Fibroblast of lung (primary cell): Measurements from ENCODE around the gene ABCG4. TPM values are rescaled to one million over a fixed set of nuclear protein-coding genes. Genes with fewer than 3 reads are reported as not detected.

Experiments
- DNase-seq, 2 donors: peaks; one replicate each; pipeline versions ENCODE4 v3.0.0 to v3.0.0-alpha.2; 2010; ENCODE audit warnings: low read depth in 2 of 2
- H2AFZ ChIP-seq: 2 replicates; pipeline ENCODE4 v1.5.1; 2012; ENCODE audit warnings: low read length, control low read depth, inconsistent platforms
- H3K27ac ChIP-seq: 2 replicates; pipeline ENCODE4 v1.5.1; 2011; ENCODE audit warnings: low read length, control low read depth; ENCODE audit not compliant: insufficient read depth
- H3K27me3 ChIP-seq: 2 replicates; pipeline ENCODE4 v1.5.1; 2011; ENCODE audit warnings: mild to moderate bottlenecking, low read length; ENCODE audit not compliant: control insufficient read depth, insufficient read depth
- H3K36me3 ChIP-seq: 2 replicates; pipeline ENCODE4 v1.5.1; 2011; ENCODE audit warnings: low read length; ENCODE audit not compliant: control insufficient read depth, insufficient read depth
- H3K4me1 ChIP-seq: 2 replicates; pipeline ENCODE4 v1.5.1; 2011; ENCODE audit warnings: low read length; ENCODE audit not compliant: control insufficient read depth, insufficient read depth; ENCODE audit errors: extremely low read depth
- H3K4me2 ChIP-seq: 2 replicates; pipeline ENCODE4 v1.5.1; 2011; ENCODE audit warnings: low read length, control low read depth; ENCODE audit not compliant: insufficient read depth; ENCODE audit errors: extremely low read depth
- H3K4me3 ChIP-seq, 4 experiments: fragments of 200-600 bp in 1 of 4; sonication (generic) in 1 of 4; replicated peaks in 1 of 4; 2 replicates each; pipeline ENCODE4 v1.5.1; 2011 to 2016; ENCODE audit warnings: low read length in 4 of 4, low read depth in 3 of 4, mild to moderate bottlenecking in 3 of 4, control low read depth in 2 of 4, inconsistent platforms in 1 of 4, mixed read lengths in 1 of 4; ENCODE audit not compliant: insufficient read depth in 1 of 4; ENCODE audit errors: control extremely low read depth in 1 of 4
- H3K79me2 ChIP-seq: 2 replicates; pipeline ENCODE4 v1.5.1; 2012; ENCODE audit warnings: mild to moderate bottlenecking, low read length, inconsistent platforms; ENCODE audit not compliant: control insufficient read depth, insufficient read depth
- H3K9ac ChIP-seq: 2 replicates; pipeline ENCODE4 v1.5.1; 2011; ENCODE audit warnings: mild to moderate bottlenecking, low read length, control low read depth; ENCODE audit not compliant: insufficient read depth
- H3K9me3 ChIP-seq: 2 replicates; pipeline ENCODE4 v1.5.1; 2012; ENCODE audit warnings: low read depth, low read length; ENCODE audit not compliant: control insufficient read depth, insufficient read depth
- H4K20me1 ChIP-seq: 2 replicates; pipeline ENCODE4 v1.5.1; 2011; ENCODE audit warnings: low read length; ENCODE audit not compliant: control insufficient read depth, insufficient read depth; ENCODE audit errors: extremely low read depth
- CTCF ChIP-seq, 2 donors: IDR thresholded peaks in 1 of 2; conservative IDR thresholded peaks in 1 of 2; 1 replicate in 1 of 2; 2 replicates in 1 of 2; pipeline ENCODE4 v1.5.1; 2011 to 2012; ENCODE audit warnings: low read length in 2 of 2, control low read depth in 1 of 2, inconsistent platforms in 1 of 2, low read depth in 1 of 2, mild to moderate bottlenecking in 1 of 2
- EZH2 ChIP-seq: IDR thresholded peaks from 2 replicates; pipeline ENCODE4 v1.5.1; 2012; ENCODE audit warnings: low read length, control low read depth, mild to moderate bottlenecking; ENCODE audit errors: missing control alignments
- polyA plus RNA-seq, 2 donors: library from polyadenylated mRNA; depleted of rRNA in 1 of 2; stranded (reverse) in 1 of 2; unstranded in 1 of 2; fragments of >200 nt; gene quantifications; 2 replicates each; pipeline ENCODE4 v1.2.1, GENCODE V29; 2011 to 2012; ENCODE audit warnings: missing spikeins in 1 of 2
- total RNA-seq: library from RNA; depleted of rRNA; stranded (reverse); fragments of >200 nt; gene quantifications from 2 replicates; pipeline ENCODE4 v1.2.1, GENCODE V29; 2014

ABCG4 gene
- total and polyA plus RNA-seq, 2 donors (not counting 1 experiment from before 2014, with no cell fraction given), result 0.12 to 0.17 TPM

DNA sequence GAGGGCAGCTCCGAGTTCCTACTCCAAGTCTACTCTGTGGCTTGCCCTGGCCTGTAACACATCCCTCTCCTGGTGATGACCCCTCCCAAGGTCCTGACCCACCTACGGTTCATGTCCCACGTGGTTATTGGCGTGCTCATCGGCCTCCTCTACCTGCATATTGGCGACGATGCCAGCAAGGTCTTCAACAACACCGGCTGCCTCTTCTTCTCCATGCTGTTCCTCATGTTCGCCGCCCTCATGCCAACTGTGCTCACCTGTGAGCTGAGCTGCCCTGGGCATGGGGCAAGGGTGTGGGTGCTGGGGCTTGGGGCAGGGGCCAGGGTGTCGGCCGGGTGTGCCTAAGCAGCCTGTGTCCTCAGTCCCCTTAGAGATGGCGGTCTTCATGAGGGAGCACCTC, 9.6 kb downstream of the ABCG4 start:
- no peaks in the 10 kb centered on the region for H3K36me3 ChIP-seq
- H3K27me3 ChIP-seq, result peaks cover 13% of the 10 kb centered on the region
- no peak overlapping the region for H3K4me2 ChIP-seq
- no peak overlapping the region for H2AFZ ChIP-seq
- no peak overlapping the region for H3K27ac ChIP-seq
- DNase-seq, result no peak
- no peaks in the 10 kb centered on the region for H3K4me1 ChIP-seq
- no peaks in the 10 kb centered on the region for H3K9me3 ChIP-seq
- H4K20me1 ChIP-seq, result no peaks in the 10 kb centered on the region
- no peak for TF ChIP-seq EZH2
- no peak for TF ChIP-seq CTCF (conservative IDR thresholded peaks at IDR 0.05 in 1 of 2, IDR thresholded peaks at IDR 0.05 in 1 of 2; ENCODE audit: low read depth in 1 of 2, low read length in 2 of 2)
- no peak overlapping the region for H3K9ac ChIP-seq
- no peak overlapping the region for H3K4me3 ChIP-seq
- H3K79me2 ChIP-seq, result no peaks in the 10 kb centered on the region

- Histone ChIP-seq H4K20me1 (no peaks in the 10 kb centered on the region), H3K27ac (no peak overlapping the region), H3K36me3 (no peaks in the 10 kb centered on the region), H3K79me2 (no peaks in the 10 kb centered on the region), H2AFZ (no peak overlapping the region), H3K9ac (no peak overlapping the region), H3K4me2 (no peak overlapping the region), H3K4me1 (no peaks in the 10 kb centered on the region), H3K9me3 (no peaks in the 10 kb centered on the region), H3K4me3 (no peak overlapping the region), H3K27me3 (peaks cover 13% of the 10 kb centered on the region)
- no peak for DNase-seq
- TF ChIP-seq CTCF (conservative IDR thresholded peaks at IDR 0.05 in 1 of 2, IDR thresholded peaks at IDR 0.05 in 1 of 2; ENCODE audit: low read depth in 1 of 2, low read length in 2 of 2) (no peak), EZH2 (no peak)
These were observed 11.3 kb downstream of the ABCG4 start for GRCh38 chr11:119160151-119160550.

- Histone ChIP-seq H4K20me1 (no peaks in the 10 kb centered on the region), H3K9ac (no peak overlapping the region), H3K4me1 (peaks cover 2% of the 10 kb centered on the region), H3K79me2 (no peaks in the 10 kb centered on the region), H3K9me3 (no peaks in the 10 kb centered on the region), H3K36me3 (no peaks in the 10 kb centered on the region), H3K27ac (no peak overlapping the region), H2AFZ (no peak overlapping the region), H3K4me2 (no peak overlapping the region), H3K4me3 (no peak overlapping the region), H3K27me3 (peaks cover 13% of the 10 kb centered on the region)
- DNase-seq, result no peak
- TF ChIP-seq EZH2, result no peak
- no peak for TF ChIP-seq CTCF (conservative IDR thresholded peaks at IDR 0.05 in 1 of 2, IDR thresholded peaks at IDR 0.05 in 1 of 2; ENCODE audit: low read depth in 1 of 2, low read length in 2 of 2)
These were observed 13.0 kb downstream of the ABCG4 start for GRCh38 chr11:119161871-119162270.
